ENCODE measurements around the gene ZNF554.
"Not testable (repeated sequence)": the region's sequence is repeated elsewhere in the genome, so short reads cannot be mapped to it uniquely, and the experiment has no call there.

The ZNF554 gene

GRCh38 chr19:2808129-2808941 lies 11.3 kb upstream of the ZNF554 start:
- no peak for DNase-seq

DNA sequence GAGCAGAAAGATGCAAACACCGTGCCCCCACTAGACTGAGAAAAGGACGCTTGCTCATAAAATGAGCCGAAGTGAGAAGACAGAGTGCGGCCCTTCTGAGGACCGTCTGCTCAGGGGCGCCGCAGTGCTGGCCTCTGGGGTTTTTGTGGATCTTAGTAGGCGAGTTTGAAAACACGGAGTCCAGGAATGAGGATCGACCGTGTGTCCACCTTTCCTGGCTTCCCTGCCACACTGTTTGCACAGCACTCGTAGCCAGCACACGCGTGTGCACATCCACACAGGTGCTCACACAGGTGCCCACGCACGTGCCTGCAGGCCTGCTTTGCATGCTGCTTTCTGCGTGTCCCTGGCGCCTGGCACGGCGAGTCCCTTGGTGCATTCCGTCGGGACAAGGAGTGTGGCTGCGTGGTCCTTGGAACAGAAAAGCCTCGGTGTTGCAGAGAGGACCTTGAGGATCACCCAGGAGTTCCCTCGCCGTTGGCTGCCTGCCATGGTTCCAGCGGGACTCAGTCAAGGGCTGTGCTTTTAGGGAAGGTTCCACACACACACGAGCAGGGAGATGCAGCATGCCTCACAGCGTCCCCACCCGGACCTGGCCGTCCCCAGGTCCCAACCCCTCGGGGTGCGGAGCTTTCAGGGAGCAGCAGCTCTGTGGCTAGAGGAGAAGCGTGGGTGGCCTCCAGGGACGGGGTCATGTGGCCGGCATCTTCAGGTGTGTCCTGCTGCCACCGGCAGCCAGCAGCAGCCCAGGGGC lies 10.1 kb upstream of the ZNF554 start:
- DNase-seq: no peak

- DNase-seq: no peak
Measured at GRCh38 chr19:2810141-2811091, 9.3 kb upstream of the ZNF554 start.

DNA sequence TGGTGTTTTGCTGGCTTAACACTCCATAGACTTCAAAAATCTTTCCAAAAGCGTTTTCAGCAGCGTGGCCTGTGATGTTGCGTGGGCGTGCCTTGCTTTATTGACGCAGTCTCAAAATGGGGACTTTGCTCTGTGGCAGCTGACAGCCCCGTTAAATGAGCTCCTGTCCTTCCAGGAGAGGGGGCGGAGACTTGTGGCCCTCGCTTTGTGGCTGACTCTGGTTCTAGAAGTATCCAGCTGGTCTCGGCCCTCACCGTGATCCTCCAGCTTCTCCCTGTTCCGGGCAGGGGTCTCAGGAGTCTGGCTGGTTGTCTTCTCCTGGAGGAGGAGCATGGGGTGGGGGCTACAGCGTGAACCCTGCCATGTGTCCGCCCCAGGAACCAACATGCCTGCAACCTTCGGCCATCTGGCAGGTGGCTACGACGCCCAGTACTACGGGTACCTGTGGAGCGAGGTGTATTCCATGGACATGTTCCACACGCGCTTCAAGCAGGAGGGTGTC lies 8.4 kb upstream of the ZNF554 start:
- DNase-seq: no peak

- no peak for DNase-seq
Measured at GRCh38 chr19:2811735-2812413, 7.8 kb upstream of the ZNF554 start.

GRCh38 chr19:2812414-2813234 lies 7.0 kb upstream of the ZNF554 start:
- DNase-seq: no peak

DNA sequence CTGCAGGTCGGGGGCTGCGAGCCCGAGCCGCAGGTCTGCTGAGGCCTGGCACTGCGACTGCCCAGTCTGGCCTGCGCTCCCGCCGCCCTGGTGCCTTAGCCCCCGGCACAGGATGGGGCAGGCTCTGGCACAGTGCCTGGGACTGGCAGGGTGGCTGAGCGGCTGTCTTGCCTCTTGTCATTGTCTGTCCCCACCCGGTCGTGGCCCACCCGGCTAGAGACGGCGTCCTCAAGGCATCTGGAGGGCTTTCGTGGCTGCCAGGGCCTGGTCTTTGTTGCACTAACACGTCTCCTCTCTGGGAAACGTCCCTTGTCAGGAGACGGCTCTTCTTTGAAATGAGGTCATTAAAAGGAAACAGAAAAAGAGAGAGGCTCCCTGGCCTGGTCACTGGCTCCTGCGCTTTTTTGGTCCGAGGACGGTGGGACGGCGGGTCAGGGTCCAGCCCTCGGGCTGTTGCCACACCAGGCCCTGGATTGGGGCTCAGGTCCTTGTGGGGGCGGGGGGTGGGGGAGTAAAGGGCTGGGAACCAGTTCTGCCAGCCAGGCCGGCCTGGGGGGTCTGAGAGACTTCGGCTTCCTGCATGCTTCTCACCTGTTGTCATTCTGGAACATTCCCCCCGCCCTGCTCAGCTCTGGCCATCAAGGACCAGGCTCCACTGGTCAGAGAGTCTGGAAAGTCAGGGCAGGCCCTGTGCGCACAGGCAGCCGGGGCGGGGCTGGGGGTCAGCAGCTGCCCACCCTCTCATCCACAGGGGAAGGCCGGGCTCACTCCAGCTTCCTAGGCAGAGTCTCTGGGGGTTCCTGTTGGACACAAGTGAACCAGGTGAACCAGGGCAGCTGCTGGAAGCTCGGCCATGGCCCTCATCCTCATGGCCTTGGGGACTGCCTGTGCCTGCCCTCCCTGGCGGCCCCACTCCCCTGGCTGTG lies 6.2 kb upstream of the ZNF554 start:
- DNase-seq: no peak

- DNase-seq: no peak
Measured at GRCh38 chr19:2814426-2814825, 5.2 kb upstream of the ZNF554 start.

GRCh38 chr19:2815191-2815614 lies 4.5 kb upstream of the ZNF554 start:
- DNase-seq: no peak

DNA sequence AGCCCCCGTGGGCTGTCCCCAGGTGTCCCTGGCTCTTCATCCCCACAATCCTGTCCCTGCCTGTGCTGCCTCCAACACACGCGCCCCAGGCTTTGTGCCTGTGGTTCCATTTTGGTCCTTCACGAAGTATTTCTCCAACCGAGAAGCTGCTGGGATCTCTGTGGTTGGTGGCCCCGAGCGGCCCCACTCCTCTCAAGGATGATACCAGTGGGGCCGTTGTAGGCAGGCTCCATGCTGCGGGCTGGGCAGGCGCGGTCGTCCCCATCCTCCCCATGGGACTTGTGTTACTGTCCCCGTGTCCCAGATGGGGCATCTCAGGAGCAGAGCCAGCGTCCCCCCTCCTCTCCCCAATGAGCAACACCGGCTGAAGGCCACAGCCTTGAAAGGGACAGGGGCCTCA lies 3.7 kb upstream of the ZNF554 start:
- DNase-seq: no peak

DNA sequence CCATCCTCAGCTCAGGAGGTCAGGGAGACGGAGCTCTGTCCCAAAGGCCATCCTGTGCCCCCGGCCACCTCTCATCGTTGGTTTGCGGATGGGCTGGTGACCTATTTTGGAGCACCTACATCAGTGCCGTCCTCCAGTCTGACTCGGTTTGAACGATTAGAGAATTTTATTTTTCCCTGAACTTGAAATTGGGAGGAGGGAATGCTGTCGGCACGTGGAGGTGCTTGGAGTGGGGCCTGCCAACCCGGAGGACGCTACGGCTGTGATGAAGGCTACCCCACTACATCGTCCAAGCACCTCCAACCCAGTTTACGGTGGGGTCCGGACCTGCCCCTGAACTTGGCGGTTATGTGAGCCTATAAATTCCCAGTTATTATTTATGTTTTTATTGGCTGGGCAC lies 3.0 kb upstream of the ZNF554 start:
- DNase-seq: no peak

DNA sequence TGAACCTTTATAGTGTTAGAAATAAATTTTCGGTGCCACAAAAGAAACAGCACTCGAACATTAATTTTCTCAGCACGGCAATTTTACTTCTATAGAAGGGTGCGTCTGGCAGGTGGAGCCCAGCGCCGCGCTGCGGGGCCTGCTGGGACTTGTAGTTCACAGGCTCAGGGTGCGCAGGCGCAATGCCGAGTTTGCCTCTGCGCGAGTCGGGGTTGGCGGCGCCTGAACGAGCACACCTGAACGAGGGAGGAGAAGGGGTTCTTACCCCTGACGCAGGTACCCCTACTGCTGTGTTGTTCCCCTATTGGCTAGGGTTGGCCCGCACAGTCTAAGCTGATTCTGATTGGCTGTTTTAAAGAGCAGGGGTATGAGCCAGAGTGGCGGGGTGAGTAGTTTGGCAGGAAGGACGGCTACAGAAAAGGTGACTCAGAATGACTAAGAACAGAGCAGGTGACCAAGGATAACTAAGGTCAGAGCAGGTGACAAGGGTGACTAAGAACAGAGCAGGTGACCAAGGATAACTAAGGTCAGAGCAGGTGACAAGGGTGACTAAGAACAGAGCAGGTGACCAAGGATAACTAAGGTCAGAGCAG lies 2.3 kb upstream of the ZNF554 start:
- DNase-seq: not testable (repeated sequence)

DNA sequence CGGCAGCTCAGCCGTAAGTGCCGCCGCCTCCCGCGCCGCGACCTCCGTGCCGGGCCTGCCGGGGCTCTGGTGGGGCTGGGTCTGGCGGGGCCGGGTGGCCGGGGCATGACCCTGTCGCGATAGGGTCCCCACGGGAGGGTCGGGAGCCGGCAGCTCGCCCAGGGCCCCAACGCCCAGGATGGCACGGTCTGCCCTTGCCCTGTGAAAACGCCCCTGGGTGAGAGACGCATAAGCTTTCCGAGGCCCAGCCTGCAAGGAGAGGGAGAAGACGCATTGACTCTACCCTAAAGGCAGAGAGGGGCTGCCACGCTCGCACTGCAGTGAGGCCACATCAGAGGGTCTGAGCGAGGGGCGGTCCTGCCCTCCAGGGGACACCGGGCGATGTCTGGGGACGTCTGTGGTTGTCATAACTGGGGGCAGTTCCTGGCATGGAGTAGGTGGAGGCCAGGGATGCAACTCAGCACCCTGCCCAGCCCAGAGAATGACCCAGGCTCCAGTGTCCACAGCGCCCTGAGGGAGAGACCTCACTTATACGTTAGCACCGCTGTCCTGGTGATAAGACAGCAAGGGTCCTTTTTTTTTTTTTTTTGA lies 539 bp downstream of the ZNF554 start:
- DNase-seq: no peak

- DNase-seq: no peak
Measured at GRCh38 chr19:2822846-2823245, 3.2 kb downstream of the ZNF554 start.

- no peak for DNase-seq
Measured at GRCh38 chr19:2823646-2824045, 4.0 kb downstream of the ZNF554 start.

DNA sequence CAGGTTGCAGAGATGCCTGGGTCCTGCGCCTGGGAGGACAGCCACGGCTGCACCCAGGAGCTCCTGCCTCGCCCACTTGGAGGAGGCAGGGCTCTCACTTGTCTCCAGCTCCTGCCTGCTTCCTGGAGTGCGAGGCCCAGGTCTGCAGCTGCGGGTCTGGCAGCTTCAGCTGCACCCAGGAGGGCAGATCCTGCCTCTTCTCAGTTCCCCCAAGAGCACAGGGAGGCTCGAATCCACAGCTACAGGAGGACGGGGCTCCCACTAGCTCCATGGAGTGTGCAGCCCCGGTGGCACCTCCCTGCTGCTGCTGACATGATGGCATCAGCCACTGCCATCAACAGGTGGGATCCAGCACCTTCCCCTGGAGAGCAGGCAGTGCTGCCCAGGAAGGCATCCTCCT lies 4.5 kb downstream of the ZNF554 start:
- DNase-seq: no peak

DNA sequence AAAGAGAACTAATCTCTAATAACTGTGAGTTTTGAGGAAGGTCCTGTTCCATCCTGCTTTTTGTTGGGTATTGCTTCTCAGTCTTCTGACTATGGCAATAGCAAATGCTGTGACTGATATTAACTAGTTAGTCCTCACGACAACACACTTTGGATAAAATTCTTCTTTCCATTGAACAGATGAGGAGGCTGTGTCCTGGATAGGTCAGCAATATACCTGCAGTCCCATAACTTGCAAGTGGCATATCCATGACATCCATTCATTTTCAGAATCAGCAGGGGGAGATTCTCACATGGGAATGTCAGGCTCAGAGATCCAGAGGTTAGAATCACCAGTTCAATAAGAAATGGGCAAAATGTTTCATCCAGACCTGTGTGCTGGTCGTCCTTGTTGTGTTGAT lies 7.4 kb downstream of the ZNF554 start:
- no peak for DNase-seq

DNA sequence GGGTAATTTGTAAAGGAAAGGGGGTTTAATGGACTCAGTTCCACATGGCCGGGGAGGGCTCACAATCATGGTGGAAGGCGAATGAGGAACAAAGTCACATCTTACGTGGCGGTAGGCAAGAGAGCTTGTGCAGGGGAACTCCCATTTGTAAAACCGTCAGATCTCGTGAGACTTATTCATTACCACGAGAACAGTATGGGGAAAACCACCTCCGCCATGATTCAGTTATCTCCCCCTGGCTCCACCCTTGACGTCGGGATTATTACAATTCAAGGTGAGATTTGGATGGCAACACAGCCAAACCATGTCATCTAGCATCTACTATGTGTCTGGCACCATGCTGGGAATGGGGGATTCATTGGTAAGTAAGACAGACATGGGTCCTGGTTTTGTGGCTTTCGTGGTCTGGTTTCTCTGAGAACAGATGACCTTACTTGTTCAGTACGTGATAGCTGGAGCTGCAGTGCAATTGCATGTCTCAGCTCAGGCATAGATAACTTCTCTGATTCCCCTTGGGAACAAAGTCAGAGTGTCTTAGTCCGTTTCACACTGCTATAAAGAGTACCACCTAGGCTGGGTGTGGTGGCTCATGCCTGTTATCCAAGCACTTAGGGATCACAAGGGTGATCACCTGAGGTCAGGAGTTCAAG lies 8.3 kb downstream of the ZNF554 start:
- no peak for DNase-seq

- no peak for DNase-seq
Measured at GRCh38 chr19:2834294-2834871, 14.7 kb downstream of the ZNF554 start.

Measured in NCI-H226 (cell line).